ENCODE results near the gene TRPM4. TPM values are rescaled to one million over a fixed set of nuclear protein-coding genes. Genes with fewer than 3 reads are reported as not detected.

TRPM4 gene
- total and polyA plus RNA-seq, 2 of the 13 experiments (the other 11 are each of a cell fraction or from before 2014, with no cell fraction given): 1.9 to 4.3 TPM

- TF ChIP-seq ZNF180 (CRISPR knock-in tag; IDR thresholded peaks at IDR 0.05; ENCODE audit: borderline replicate concordance, low read depth) (peak; percentile 88; the same call in 1 of the 2 replicates), ZNF547 (CRISPR knock-in tag; IDR thresholded peaks at IDR 0.05) (peak; percentile 100), BRCA1 (CRISPR knock-in tag; IDR thresholded peaks at IDR 0.05) (peak; percentile 99), HCFC1 (IDR thresholded peaks at IDR 0.05; ENCODE audit: low read depth, low read length) (no peak), ZNF652 (CRISPR knock-in tag; IDR thresholded peaks at IDR 0.05; ENCODE audit: borderline replicate concordance, low read depth) (no peak; the same call in 1 of the 2 replicates), ZNF501 (CRISPR knock-in tag; IDR thresholded peaks at IDR 0.05) (peak; percentile 87), ZNF10 (CRISPR knock-in tag; IDR thresholded peaks at IDR 0.05; ENCODE audit: borderline replicate concordance, low read depth) (no peak), SETDB1 (CRISPR knock-in tag; IDR thresholded peaks at IDR 0.05; ENCODE audit: borderline replicate concordance) (peak; percentile 68; the same call in 1 of the 2 replicates), ZNF446 (CRISPR knock-in tag; IDR thresholded peaks at IDR 0.05) (peak; percentile 99; the same call in 1 of the 2 replicates), ZNF24 (IDR thresholded peaks at IDR 0.05) (no peak), ELF1 (CRISPR knock-in tag; IDR thresholded peaks at IDR 0.05) (no peak), AGO2 (optimal IDR thresholded peaks at IDR 0.05; ENCODE audit: low read depth, low read length) (no peak), ELF3 (CRISPR knock-in tag; IDR thresholded peaks at IDR 0.05) (peak; percentile 93), ZNF138 (CRISPR knock-in tag; IDR thresholded peaks at IDR 0.05; ENCODE audit: low read depth) (peak; percentile 97), ZNF292 (CRISPR knock-in tag; IDR thresholded peaks at IDR 0.05; ENCODE audit: borderline replicate concordance, low read depth) (no peak), SNRNP70 (IDR thresholded peaks at IDR 0.05; ENCODE audit: low read depth, low read length) (no peak), ZNF280D (CRISPR knock-in tag; IDR thresholded peaks at IDR 0.05) (peak; percentile 43; the same call in 1 of the 2 replicates), IKZF4 (CRISPR knock-in tag; IDR thresholded peaks at IDR 0.05; ENCODE audit: borderline replicate concordance, low read depth, not compliant biosample characterization) (peak; percentile 100), ZKSCAN5 (CRISPR knock-in tag; IDR thresholded peaks at IDR 0.05) (no peak), ZNF614 (CRISPR knock-in tag; IDR thresholded peaks at IDR 0.05; ENCODE audit: borderline replicate concordance) (peak; percentile 95; the same call in 1 of the 2 replicates), TOE1 (CRISPR knock-in tag; IDR thresholded peaks at IDR 0.05) (peak; percentile 91; the same call in 1 of the 2 replicates)
- TF ChIP-seq, protein P1, sequence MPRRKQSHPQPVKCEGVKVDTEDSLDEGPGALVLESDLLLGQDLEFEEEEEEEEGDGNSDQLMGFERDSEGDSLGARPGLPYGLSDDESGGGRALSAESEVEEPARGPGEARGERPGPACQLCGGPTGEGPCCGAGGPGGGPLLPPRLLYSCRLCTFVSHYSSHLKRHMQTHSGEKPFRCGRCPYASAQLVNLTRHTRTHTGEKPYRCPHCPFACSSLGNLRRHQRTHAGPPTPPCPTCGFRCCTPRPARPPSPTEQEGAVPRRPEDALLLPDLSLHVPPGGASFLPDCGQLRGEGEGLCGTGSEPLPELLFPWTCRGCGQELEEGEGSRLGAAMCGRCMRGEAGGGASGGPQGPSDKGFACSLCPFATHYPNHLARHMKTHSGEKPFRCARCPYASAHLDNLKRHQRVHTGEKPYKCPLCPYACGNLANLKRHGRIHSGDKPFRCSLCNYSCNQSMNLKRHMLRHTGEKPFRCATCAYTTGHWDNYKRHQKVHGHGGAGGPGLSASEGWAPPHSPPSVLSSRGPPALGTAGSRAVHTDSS (CRISPR knock-in tag; conservative IDR thresholded peaks at IDR 0.05): 0 out of 2 replicates have a peak, but pooled peaks have one; percentile 14
- TF ChIP-seq, protein P2, sequence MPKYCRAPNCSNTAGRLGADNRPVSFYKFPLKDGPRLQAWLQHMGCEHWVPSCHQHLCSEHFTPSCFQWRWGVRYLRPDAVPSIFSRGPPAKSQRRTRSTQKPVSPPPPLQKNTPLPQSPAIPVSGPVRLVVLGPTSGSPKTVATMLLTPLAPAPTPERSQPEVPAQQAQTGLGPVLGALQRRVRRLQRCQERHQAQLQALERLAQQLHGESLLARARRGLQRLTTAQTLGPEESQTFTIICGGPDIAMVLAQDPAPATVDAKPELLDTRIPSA (CRISPR knock-in tag; IDR thresholded peaks at IDR 0.05; ENCODE audit: borderline replicate concordance): no peak
These were observed 29.7 kb upstream of the TRPM4 start (continued) for GRCh38 chr19:49127674-49128544.

Data from HepG2 (cell line).